RWPE2 (cell line): Measurements from ENCODE around the gene CEP104.

Source experiments
- ATAC-seq: fragments of 200-7000 bp; cut with Tn5 transposase; 3 replicates; pipeline ENCODE4 v1.9.1; 2021; ENCODE audit warnings: low read depth
- DNase-seq: peaks from one replicate; pipeline ENCODE4 v3.0.0-alpha.2; 2020; ENCODE audit warnings: low spot score
- H3K27ac ChIP-seq: fragments of 450-650 bp; 2 replicates; pipeline ENCODE4 v1.5.1; 2017; ENCODE audit warnings: mild to moderate bottlenecking; ENCODE audit not compliant: poor library complexity, severe bottlenecking
- H3K27me3 ChIP-seq: fragments of 250-450 bp; sonication (Bioruptor Pico); 2 replicates; pipeline ENCODE4 v1.5.1; 2021; ENCODE audit warnings: mild to moderate bottlenecking, moderate library complexity; ENCODE audit not compliant: insufficient read depth, poor library complexity, severe bottlenecking
- H3K36me3 ChIP-seq: fragments of 250-450 bp; sonication (Bioruptor Pico); 2 replicates; pipeline ENCODE4 v1.5.1; 2020; ENCODE audit warnings: low read depth, mild to moderate bottlenecking, moderate library complexity
- H3K4me1 ChIP-seq: fragments of 250-450 bp; sonication (Bioruptor Pico); 2 replicates; pipeline ENCODE4 v1.5.1; 2021; ENCODE audit warnings: mild to moderate bottlenecking, moderate library complexity; ENCODE audit not compliant: insufficient read depth, poor library complexity, severe bottlenecking
- H3K4me3 ChIP-seq: fragments of 250-450 bp; sonication (Bioruptor Pico); 2 replicates; pipeline ENCODE4 v1.5.1; 2021; ENCODE audit warnings: mild to moderate bottlenecking, moderate library complexity; ENCODE audit not compliant: severe bottlenecking
- H3K9me3 ChIP-seq: fragments of 250-450 bp; sonication (Bioruptor Pico); 2 replicates; pipeline ENCODE4 v1.5.1; 2021; ENCODE audit warnings: mild to moderate bottlenecking, moderate library complexity; ENCODE audit not compliant: severe bottlenecking
- TF ChIP-seq, protein P1 (sequence below): fragments of 450-650 bp; IDR thresholded peaks from one replicate; pipeline ENCODE4 v1.5.1; 2017; ENCODE audit warnings: mild to moderate bottlenecking, moderate library complexity; ENCODE audit not compliant: poor library complexity, severe bottlenecking

The CEP104 gene

GRCh38 chr1:3837200-3837599 is 19.8 kb downstream of the CEP104 start:
- TF ChIP-seq, protein P1, sequence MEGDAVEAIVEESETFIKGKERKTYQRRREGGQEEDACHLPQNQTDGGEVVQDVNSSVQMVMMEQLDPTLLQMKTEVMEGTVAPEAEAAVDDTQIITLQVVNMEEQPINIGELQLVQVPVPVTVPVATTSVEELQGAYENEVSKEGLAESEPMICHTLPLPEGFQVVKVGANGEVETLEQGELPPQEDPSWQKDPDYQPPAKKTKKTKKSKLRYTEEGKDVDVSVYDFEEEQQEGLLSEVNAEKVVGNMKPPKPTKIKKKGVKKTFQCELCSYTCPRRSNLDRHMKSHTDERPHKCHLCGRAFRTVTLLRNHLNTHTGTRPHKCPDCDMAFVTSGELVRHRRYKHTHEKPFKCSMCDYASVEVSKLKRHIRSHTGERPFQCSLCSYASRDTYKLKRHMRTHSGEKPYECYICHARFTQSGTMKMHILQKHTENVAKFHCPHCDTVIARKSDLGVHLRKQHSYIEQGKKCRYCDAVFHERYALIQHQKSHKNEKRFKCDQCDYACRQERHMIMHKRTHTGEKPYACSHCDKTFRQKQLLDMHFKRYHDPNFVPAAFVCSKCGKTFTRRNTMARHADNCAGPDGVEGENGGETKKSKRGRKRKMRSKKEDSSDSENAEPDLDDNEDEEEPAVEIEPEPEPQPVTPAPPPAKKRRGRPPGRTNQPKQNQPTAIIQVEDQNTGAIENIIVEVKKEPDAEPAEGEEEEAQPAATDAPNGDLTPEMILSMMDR, result no peak
- no peak overlapping the region for H3K27ac ChIP-seq
- peaks cover 34% of the 10 kb centered on the region for H3K36me3 ChIP-seq

DNA sequence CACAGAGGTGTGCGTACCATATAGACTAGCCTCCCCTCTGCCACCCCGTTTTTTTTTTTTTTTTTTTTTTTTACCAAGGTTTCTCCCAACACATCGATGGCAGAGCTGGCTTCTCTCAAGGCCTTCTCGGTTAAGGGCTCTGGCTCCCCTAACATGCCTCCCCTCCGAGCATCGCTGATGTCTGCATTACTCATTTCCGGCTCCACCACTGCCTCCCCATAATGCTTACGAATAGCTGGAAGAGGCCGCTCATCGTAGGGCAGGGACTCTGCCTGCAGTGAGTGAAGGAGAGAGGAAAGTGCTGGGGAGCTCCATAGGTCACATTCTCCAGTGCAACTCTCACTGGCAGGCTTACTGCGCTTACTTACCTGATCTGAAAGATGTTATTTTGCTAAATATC is 20.6 kb downstream of the CEP104 start:
- no peak for ATAC-seq
- Histone ChIP-seq H3K4me3 (no peak overlapping the region), H3K27me3 (no peaks in the 10 kb centered on the region), H3K9me3 (no peaks in the 10 kb centered on the region), H3K4me1 (no peaks in the 10 kb centered on the region), H3K36me3 (peaks cover 37% of the 10 kb centered on the region), H3K27ac (no peak overlapping the region)
- DNase-seq, result peak; percentile 9
- TF ChIP-seq, protein P1, result no peak

More at GRCh38 chr1:3837200-3837599, 19.8 kb downstream of the CEP104 start:
- Histone ChIP-seq H3K4me3 (no peak overlapping the region), H3K27me3 (no peaks in the 10 kb centered on the region), H3K4me1 (no peaks in the 10 kb centered on the region), H3K9me3 (no peaks in the 10 kb centered on the region)
- ATAC-seq (no peak), DNase-seq (no peak)

DNA sequence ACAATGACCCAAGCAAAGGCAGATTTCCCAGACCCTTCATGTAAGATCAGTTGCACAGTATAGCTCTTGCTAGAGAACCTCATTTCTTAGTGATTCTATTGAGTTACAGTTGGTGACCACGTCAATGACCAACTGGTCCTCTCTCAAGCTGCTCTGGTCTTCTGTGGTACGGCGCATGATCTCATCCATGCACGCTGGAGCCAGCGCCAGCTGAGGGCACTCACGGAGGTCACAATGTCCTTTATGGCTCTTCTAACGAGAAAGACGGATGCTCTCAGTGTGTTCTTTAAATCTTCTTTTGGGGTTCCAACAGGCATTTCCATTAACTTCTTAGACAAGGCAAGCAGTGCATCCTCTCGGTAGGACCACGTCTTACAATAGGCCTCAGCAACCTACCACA is 22.3 kb downstream of the CEP104 start:
- H3K36me3 ChIP-seq, result peaks cover 49% of the 10 kb centered on the region
- DNase-seq (peak; percentile 6), ATAC-seq (no peak)
- H3K27me3 ChIP-seq, result no peaks in the 10 kb centered on the region
- no peak overlapping the region for H3K4me3 ChIP-seq
- H3K9me3 ChIP-seq, result no peaks in the 10 kb centered on the region
- no peak overlapping the region for H3K27ac ChIP-seq
- TF ChIP-seq, protein P1, result no peak
- H3K4me1 ChIP-seq, result no peaks in the 10 kb centered on the region

GRCh38 chr1:3831689-3832088 is 25.3 kb downstream of the CEP104 start:
- TF ChIP-seq, protein P1, result no peak
- H3K27me3 ChIP-seq, result no peaks in the 10 kb centered on the region
- peaks cover 44% of the 10 kb centered on the region for H3K36me3 ChIP-seq
- no peak overlapping the region for H3K27ac ChIP-seq
- H3K4me3 ChIP-seq, result no peak overlapping the region
- H3K9me3 ChIP-seq, result no peaks in the 10 kb centered on the region
- DNase-seq, result no peak
- ATAC-seq, result no peak
- no peaks in the 10 kb centered on the region for H3K4me1 ChIP-seq

GRCh38 chr1:3828391-3828790 is 28.6 kb downstream of the CEP104 start:
- H3K36me3 ChIP-seq, result peaks cover 45% of the 10 kb centered on the region

More at GRCh38 chr1:3828391-3828790, 28.6 kb downstream of the CEP104 start:
- ATAC-seq (no peak), DNase-seq (peak; percentile 1)
- no peaks in the 10 kb centered on the region for H3K4me1 ChIP-seq
- no peak overlapping the region for H3K27ac ChIP-seq
- TF ChIP-seq, protein P1, result no peak
- no peak overlapping the region for H3K4me3 ChIP-seq
- no peaks in the 10 kb centered on the region for H3K9me3 ChIP-seq
- no peaks in the 10 kb centered on the region for H3K27me3 ChIP-seq
